Pericardium fibroblast (primary cell): Measurements from ENCODE around the gene FCER2. TPM values are rescaled to one million over a fixed set of nuclear protein-coding genes. Genes with fewer than 3 reads are reported as not detected.

Experiments
- total RNA-seq: library from RNA; depleted of rRNA; stranded (reverse); fragments of >200 nt; gene quantifications from 2 replicates; pipeline ENCODE4 v1.2.3, GENCODE V29; 2015

FCER2 gene, protein sequence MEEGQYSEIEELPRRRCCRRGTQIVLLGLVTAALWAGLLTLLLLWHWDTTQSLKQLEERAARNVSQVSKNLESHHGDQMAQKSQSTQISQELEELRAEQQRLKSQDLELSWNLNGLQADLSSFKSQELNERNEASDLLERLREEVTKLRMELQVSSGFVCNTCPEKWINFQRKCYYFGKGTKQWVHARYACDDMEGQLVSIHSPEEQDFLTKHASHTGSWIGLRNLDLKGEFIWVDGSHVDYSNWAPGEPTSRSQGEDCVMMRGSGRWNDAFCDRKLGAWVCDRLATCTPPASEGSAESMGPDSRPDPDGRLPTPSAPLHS
- not detected in 2 replicates for total RNA-seq

DNA sequence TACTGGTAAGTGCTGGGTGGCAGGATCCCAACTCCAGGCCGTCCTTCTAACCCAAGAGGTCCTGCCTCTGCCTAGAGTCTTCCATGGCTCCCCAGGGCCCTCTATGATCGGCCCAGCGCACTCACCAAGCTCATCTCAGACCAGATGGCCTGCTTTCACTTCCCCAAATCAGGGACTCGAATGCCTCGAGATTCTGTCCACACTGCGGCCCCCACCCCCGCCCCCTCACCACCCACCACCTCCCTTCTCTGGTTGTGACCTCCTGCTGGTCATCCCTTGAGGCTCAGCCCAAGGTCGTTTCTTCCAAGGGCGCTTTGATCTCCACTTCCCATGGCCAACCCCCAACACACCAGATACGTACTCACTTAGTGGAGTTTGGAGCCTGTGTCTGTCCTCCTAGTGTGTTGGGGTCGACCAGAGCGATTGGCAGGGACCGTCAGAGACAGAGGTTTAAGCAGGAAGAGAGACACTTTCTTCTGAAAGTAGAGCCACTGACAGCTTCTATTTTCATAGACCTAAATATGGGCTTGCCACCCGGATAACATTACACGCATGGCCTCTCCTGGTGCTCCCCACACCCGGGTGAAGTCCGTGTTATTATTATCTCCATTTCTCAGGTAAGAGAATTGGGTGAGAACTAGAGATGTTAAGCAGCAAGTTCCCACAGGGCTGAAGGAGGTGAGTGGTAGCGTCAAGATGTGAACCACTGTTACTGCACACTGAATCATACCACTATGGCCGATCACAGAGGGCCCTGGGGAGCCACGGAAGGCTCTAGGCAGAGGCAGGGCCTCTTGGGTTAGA is at the start of gene FCER2:
FCER2 (minus strand) TSS at position 478 of the 804 bp plus-strand sequence. CDS start 2,371 bp downstream, outside the sequence.

DNA sequence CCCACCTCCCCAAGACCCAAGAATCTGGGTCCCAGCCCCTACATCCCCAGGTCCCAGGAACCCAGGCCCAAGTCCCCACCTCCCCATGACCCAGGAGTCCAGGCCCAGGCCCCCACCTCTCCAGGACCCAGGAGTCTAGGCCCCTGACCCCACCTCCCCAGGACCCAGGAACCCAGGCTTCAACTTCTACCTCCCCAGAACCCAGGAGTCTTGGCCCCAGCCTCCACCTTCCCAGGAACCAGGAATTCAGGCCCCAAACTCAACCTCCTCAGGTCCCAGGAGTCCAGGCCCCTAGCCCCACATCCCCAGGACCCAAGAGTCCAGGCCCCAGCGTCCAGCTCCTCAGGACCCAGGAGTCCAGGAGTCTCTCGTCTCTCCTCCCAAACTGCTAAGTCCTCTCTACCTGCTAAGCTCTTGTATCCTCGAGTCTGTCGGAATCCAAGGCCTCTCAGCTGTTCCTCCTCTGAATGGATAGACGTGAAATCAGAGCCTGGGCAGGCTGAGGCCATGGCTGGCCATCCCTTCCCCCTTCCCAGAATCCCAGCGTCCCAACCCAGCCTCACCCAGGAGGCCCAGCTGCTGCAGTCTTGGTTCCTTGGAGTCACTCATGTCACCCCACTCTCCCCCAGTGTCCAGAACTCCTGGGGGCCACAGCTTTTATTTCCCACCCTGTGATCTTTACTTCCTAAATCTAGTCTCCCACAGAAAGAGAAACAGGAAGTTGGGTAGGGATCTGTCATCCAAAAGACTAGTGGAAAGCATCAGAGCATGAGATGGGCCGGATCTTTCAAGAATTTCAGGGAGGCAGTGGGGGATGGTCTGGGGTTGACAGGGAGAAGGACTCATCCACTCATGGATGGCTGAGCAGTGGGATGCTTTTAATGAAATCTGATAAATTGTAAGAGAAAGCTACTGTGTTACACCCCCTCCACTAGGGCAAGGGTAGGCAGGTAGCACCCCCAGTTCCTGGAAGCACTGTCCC is 45.3 kb upstream of the FCER2 start, which contains the start of gene CD209:
CD209 (minus strand) TSS at position 632 of the 982 bp plus-strand sequence; CDS start at position 609, 23 bp downstream.

DNA sequence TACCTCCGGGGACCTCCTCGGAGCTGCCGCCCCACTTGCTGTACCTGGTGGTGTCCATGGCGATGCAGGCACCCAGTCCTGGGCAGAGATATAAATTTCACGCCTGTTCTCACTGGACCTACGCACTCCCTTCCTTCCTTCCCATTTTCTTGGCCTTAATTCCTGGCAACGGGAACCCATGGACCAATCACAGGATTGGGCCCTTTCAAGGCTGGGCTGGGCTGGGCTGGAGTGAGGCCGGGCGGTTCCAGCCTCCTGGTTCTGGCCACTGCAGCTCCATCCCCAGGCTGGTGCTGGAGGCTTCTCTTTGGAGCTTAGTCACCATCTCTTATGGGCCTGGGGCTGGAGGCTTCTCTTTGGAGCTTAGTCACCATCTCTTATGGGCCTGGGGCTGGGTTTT is 30.1 kb upstream of the FCER2 start, which contains the start of gene CLEC4G:
CLEC4G (minus strand) TSS at position 66 of the 400 bp plus-strand sequence; CDS start at position 58, 8 bp downstream.

DNA sequence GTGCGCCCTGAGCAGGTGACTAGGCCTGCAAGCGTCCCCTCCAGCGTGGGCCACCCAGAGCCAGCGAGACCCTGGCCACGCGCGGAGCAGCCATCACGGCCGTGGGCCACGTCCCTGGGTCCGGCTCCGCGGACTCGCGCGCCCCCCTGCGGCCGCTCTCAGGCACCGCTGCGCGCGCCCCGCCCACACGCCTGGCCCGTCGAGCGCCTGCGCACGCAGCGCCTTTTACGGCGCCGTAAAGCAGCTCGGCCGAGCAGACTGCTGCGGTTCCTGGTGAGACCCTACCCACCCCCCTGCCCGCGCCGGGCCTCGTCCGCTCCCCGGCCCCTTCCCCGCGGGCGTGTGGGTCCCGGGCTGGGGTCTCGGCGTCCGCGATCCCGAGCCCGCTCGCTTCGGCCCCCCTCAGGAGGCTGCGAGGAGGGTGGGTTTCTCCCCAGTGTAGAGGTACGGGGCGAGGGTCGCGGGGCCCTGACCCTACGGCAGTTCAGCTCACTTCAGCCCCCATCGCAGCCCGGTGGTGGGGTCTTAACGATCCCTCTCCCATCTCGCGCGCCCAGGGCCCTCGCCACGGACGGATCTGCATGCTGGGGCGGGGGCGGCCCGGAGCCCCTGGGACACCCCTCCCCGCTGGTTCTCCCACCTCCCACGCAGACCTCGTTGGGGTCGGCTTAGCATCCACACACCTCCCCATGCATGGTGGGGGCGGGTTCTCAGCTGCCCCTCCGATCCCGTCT is 21.2 kb downstream of the FCER2 start, which contains the start of gene TRAPPC5:
TRAPPC5 (plus strand) TSS at position 228 of the 734 bp plus-strand sequence. CDS start 1,421 bp downstream, outside the sequence.

DNA sequence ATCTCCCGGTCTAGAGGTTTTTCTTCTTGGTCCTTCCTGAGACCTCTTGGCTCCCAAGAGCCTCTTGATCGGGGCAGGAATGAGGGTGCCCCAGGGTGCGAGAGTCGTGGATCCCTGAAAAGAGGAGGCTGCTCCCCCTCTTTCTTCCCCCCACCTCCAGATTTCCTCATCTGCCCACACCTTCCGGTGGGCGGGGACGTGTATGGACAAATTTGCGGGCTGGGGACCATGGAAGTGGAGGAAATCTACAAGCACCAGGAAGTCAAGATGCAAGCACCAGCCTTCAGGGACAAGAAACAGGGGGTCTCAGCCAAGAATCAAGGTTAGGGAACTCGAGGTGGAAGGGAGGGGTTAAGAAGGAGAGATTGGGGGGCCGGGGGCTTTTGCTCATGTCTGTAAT is 25.1 kb downstream of the FCER2 start, which contains the start of gene MCEMP1:
MCEMP1 (plus strand) TSS at position 237 of the 400 bp plus-strand sequence; CDS start at position 268, 31 bp downstream.

DNA sequence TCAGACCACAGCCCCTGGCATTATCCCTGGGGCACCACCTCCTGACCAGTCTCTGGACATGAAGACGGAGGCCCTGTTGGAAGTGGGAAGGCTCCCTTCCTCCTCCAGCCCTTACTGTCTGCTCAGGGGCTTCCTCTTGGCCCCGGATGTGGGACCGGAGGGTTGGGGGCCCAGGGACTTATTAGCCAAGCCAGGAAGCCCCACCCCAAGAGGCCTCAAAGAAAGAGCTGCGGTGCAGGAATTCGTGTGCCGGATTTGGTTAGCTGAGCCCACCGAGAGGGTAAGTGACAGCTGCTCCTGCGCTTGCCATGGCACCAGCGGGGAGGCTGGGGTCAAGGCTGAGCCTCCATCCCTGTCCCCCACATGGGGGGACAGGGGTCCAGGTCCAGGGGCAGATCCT is 33.1 kb downstream of the FCER2 start, which contains the start of gene RETN:
RETN (plus strand) TSS at position 208 of the 400 bp plus-strand sequence. CDS start 278 bp downstream, outside the sequence.

Other genes starting within 250 kb of the FCER2 start
- gene PEX11G, start 213.1 kb downstream of the FCER2 start, total RNA-seq, result 1.6 and 4.0 TPM in 2 replicates
- gene ZNF358, start 186.0 kb downstream of the FCER2 start, total RNA-seq, result 75.0 and 103 TPM in 2 replicates
- 5.3 and 10.5 TPM in 2 replicates for gene MCOLN1, start 179.5 kb downstream of the FCER2 start, total RNA-seq
- gene PNPLA6, start 166.4 kb downstream of the FCER2 start, total RNA-seq, result 66.0 and 68.0 TPM in 2 replicates
- gene CAMSAP3, start 106.3 kb downstream of the FCER2 start, total RNA-seq, result not detected in 2 replicates
- gene XAB2, start 72.6 kb downstream of the FCER2 start, total RNA-seq, result 27.9 and 35.8 TPM in 2 replicates
- gene PET100, start 72.3 kb downstream of the FCER2 start, total RNA-seq, result 14.2 and 32.1 TPM in 2 replicates
- gene PCP2, start 68.4 kb downstream of the FCER2 start, total RNA-seq, result 0.82 TPM in 1 of 2 replicates, not detected in the other
- gene STXBP2, start 65.0 kb downstream of the FCER2 start, total RNA-seq, result 5.0 and 16.7 TPM in 2 replicates
- gene RETN, start 33.1 kb downstream of the FCER2 start, total RNA-seq, result not detected in 2 replicates
- not detected in 2 replicates for gene MCEMP1, start 25.0 kb downstream of the FCER2 start, total RNA-seq
- 125 and 141 TPM in 2 replicates for gene TRAPPC5, start 21.3 kb downstream of the FCER2 start, total RNA-seq
- gene CLEC4G, start 30.0 kb upstream of the FCER2 start, total RNA-seq, result not detected in 2 replicates
- not detected in 2 replicates for gene CD209, start 45.4 kb upstream of the FCER2 start, total RNA-seq
- not detected in 2 replicates for gene CLEC4M, start 61.1 kb upstream of the FCER2 start, total RNA-seq
- 15.0 and 16.5 TPM in 2 replicates for gene EVI5L, start 128.1 kb upstream of the FCER2 start, total RNA-seq
- not detected in 2 replicates for gene PRR36, start 172.3 kb upstream of the FCER2 start, total RNA-seq
- 3.1 and 3.9 TPM in 2 replicates for gene LRRC8E, start 186.4 kb upstream of the FCER2 start, total RNA-seq
- gene MAP2K7, start 201.7 kb upstream of the FCER2 start, total RNA-seq, result 9.5 and 18.7 TPM in 2 replicates
- not detected in 2 replicates for gene TGFBR3L, start 212.7 kb upstream of the FCER2 start, total RNA-seq
- gene SNAPC2, start 218.2 kb upstream of the FCER2 start, total RNA-seq, result 32.7 and 46.4 TPM in 2 replicates
- 4.1 and 4.4 TPM in 2 replicates for gene CTXN1, start 224.0 kb upstream of the FCER2 start, total RNA-seq
- gene TIMM44, start 241.5 kb upstream of the FCER2 start, total RNA-seq, result 71.1 and 74.3 TPM in 2 replicates